Karpas-422 (cell line): ENCODE results near the gene ARF4. TPM values are rescaled to one million over a fixed set of nuclear protein-coding genes. Genes with fewer than 3 reads are reported as not detected.
"Not testable (repeated sequence)": the region's sequence is repeated elsewhere in the genome, so short reads cannot be mapped to it uniquely, and the experiment has no call there.

Experiments used
- DNase-seq: peaks from one replicate; pipeline ENCODE4 v3.0.0-alpha.2; 2015
- H2AFZ ChIP-seq: fragments of 200-600 bp; sonication (generic); 2 replicates; pipeline ENCODE4 v1.6.1; 2014; ENCODE audit warnings: antibody characterized with exemption, low read length, mixed read lengths
- H3K27ac ChIP-seq: fragments of 200-600 bp; sonication (generic); 2 replicates; pipeline ENCODE4 v1.5.1; 2014; ENCODE audit warnings: mild to moderate bottlenecking, low read length, moderate library complexity
- H3K27me3 ChIP-seq: fragments of 200-600 bp; sonication (generic); 2 replicates; pipeline ENCODE4 v1.6.1; 2014; ENCODE audit warnings: low read length, mixed read lengths
- H3K36me3 ChIP-seq: fragments of 200-600 bp; sonication (generic); 2 replicates; pipeline ENCODE4 v1.6.1; 2014; ENCODE audit warnings: low read length, mixed read lengths; ENCODE audit not compliant: insufficient read depth
- H3K4me1 ChIP-seq: fragments of 200-600 bp; sonication (generic); 2 replicates; pipeline ENCODE4 v1.6.1; 2014; ENCODE audit warnings: mild to moderate bottlenecking, low read length, mixed read lengths
- H3K4me2 ChIP-seq: fragments of 200-600 bp; sonication (generic); 2 replicates; pipeline ENCODE4 v1.6.1; 2014; ENCODE audit warnings: low read length, low read depth, mild to moderate bottlenecking; ENCODE audit not compliant: poor library complexity, severe bottlenecking
- H3K4me3 ChIP-seq: fragments of 200-600 bp; sonication (generic); 2 replicates; pipeline ENCODE4 v1.5.1; 2014; ENCODE audit warnings: mild to moderate bottlenecking, antibody characterized with exemption, low read length, mixed read lengths
- H3K79me2 ChIP-seq: fragments of 200-600 bp; sonication (generic); 2 replicates; pipeline ENCODE4 v1.6.1; 2014; ENCODE audit warnings: mild to moderate bottlenecking, low read length, mixed read lengths
- H3K9ac ChIP-seq: fragments of 200-600 bp; sonication (generic); 2 replicates; pipeline ENCODE4 v1.6.0; 2014; ENCODE audit warnings: low read length
- H3K9me2 ChIP-seq: fragments of 200-600 bp; sonication (generic), shearing (Covaris generic); replicated peaks from 2 replicates; pipeline ENCODE4 v1.6.0; 2014; ENCODE audit warnings: mild to moderate bottlenecking, low read length, moderate library complexity; ENCODE audit not compliant: insufficient read depth
- H3K9me3 ChIP-seq: fragments of 300-700, 200-600 bp; sonication (generic); 2 replicates; pipeline ENCODE4 v1.6.1; 2014; ENCODE audit warnings: low read length, mixed read lengths
- H4K20me1 ChIP-seq: fragments of 200-600 bp; sonication (generic); 2 replicates; pipeline ENCODE4 v1.6.1; 2014; ENCODE audit warnings: mild to moderate bottlenecking, antibody characterized with exemption, low read length, low read depth; ENCODE audit not compliant: insufficient read depth
- total RNA-seq: library from RNA; depleted of rRNA; stranded (reverse); fragments of >200 nt; shearing (Covaris generic); gene quantifications from 2 replicates; pipeline ENCODE4 v1.2.3, GENCODE V29; 2014; ENCODE audit warnings: low replicate concordance; rRNA removed

Gene ARF4
- 40.2 and 69.7 TPM in 2 replicates for total RNA-seq

- peak within 1 kb of the TSS; percentile 93 for H3K4me3 ChIP-seq
- peaks cover 27% of the 10 kb centered on the region for H3K4me1 ChIP-seq
- peak within 1 kb of the TSS; percentile 91 for H3K9ac ChIP-seq
- peak within 1 kb of the TSS; percentile 89 for H3K27ac ChIP-seq
- no peaks in the 10 kb centered on the region for H3K9me3 ChIP-seq
- no peak within 1 kb of the TSS; the same call in 1 of the 2 replicates for H2AFZ ChIP-seq
- peak within 1 kb of the TSS; percentile 93 for H3K4me2 ChIP-seq
- DNase-seq, result peak; percentile 99
- peaks cover 13% of the 10 kb centered on the region; the same call in 1 of the 2 replicates for H3K36me3 ChIP-seq
- H4K20me1 ChIP-seq, result no peaks in the 10 kb centered on the region; the same call in 1 of the 2 replicates
- peaks cover 67% of the 10 kb centered on the region for H3K79me2 ChIP-seq
- no peaks in the 10 kb centered on the region for H3K27me3 ChIP-seq
- no peaks in the 10 kb centered on the region for H3K9me2 ChIP-seq
Observed at GRCh38 chr3:57597127-57597923, at the start of gene ARF4. Gene ARF4 (minus strand): TSS chr3:57597344. CDS start chr3:57597140, 204 bp downstream.

GRCh38 chr3:57646723-57647122 lies 49.6 kb upstream of the ARF4 start:
- Histone ChIP-seq H3K27me3 (no peaks in the 10 kb centered on the region), H3K4me2 (no peak overlapping the region), H3K79me2 (peaks cover 37% of the 10 kb centered on the region), H3K9me3 (no peaks in the 10 kb centered on the region), H3K9me2 (no peaks in the 10 kb centered on the region), H3K4me1 (peaks cover 10% of the 10 kb centered on the region), H2AFZ (no peak overlapping the region), H3K9ac (no peak overlapping the region), H3K36me3 (peaks cover 39% of the 10 kb centered on the region), H4K20me1 (0 out of 2 replicates have a peak, but pooled peaks cover 3% of the 10 kb centered on the region), H3K27ac (no peak overlapping the region; the same call in 1 of the 2 replicates), H3K4me3 (no peak overlapping the region)
- DNase-seq, result peak; percentile 49

GRCh38 chr3:57644740-57645139 lies 47.6 kb upstream of the ARF4 start:
- H3K4me1 ChIP-seq, result peaks cover 10% of the 10 kb centered on the region
- no peaks in the 10 kb centered on the region for H3K9me2 ChIP-seq
- DNase-seq, result no peak
- no peaks in the 10 kb centered on the region for H3K27me3 ChIP-seq
- H3K79me2 ChIP-seq, result peaks cover 28% of the 10 kb centered on the region
- H4K20me1 ChIP-seq, result 0 out of 2 replicates have a peak, but pooled peaks cover 3% of the 10 kb centered on the region
- no peaks in the 10 kb centered on the region for H3K9me3 ChIP-seq
- H3K36me3 ChIP-seq, result peaks cover 37% of the 10 kb centered on the region
- H2AFZ ChIP-seq, result no peak overlapping the region
- H3K4me2 ChIP-seq, result no peak overlapping the region
- H3K27ac ChIP-seq, result no peak overlapping the region
- no peak overlapping the region for H3K9ac ChIP-seq
- H3K4me3 ChIP-seq, result no peak overlapping the region

- Histone ChIP-seq H3K9ac (no peak overlapping the region), H3K9me2 (no peaks in the 10 kb centered on the region), H3K27me3 (no peaks in the 10 kb centered on the region), H3K9me3 (no peaks in the 10 kb centered on the region), H3K27ac (no peak overlapping the region), H3K4me3 (no peak overlapping the region), H3K79me2 (peaks cover 8% of the 10 kb centered on the region), H4K20me1 (no peaks in the 10 kb centered on the region), H3K36me3 (peaks cover 38% of the 10 kb centered on the region), H3K4me2 (no peak overlapping the region), H2AFZ (no peak overlapping the region), H3K4me1 (no peaks in the 10 kb centered on the region)
- DNase-seq, result no peak
Observed at GRCh38 chr3:57637391-57637790, 40.2 kb upstream of the ARF4 start.

- not testable (repeated sequence) for H4K20me1 ChIP-seq, H3K4me1 ChIP-seq
- peaks cover 41% of the 10 kb centered on the region for H3K36me3 ChIP-seq
Observed at GRCh38 chr3:57634259-57634658, 37.1 kb upstream of the ARF4 start.

GRCh38 chr3:57627976-57628375 lies 30.8 kb upstream of the ARF4 start:
- Histone ChIP-seq H3K4me1 (no peaks in the 10 kb centered on the region), H3K4me2 (no peak overlapping the region), H3K79me2 (0 out of 2 replicates have a peak, but pooled peaks cover 4% of the 10 kb centered on the region), H2AFZ (no peak overlapping the region), H3K9ac (no peak overlapping the region), H3K9me3 (no peaks in the 10 kb centered on the region), H3K9me2 (no peaks in the 10 kb centered on the region), H3K27me3 (no peaks in the 10 kb centered on the region), H4K20me1 (no peaks in the 10 kb centered on the region), H3K36me3 (peaks cover 61% of the 10 kb centered on the region), H3K4me3 (no peak overlapping the region), H3K27ac (no peak overlapping the region)
- no peak for DNase-seq

More at GRCh38 chr3:57634259-57634658, 37.1 kb upstream of the ARF4 start:
- H3K9ac ChIP-seq, H3K27me3 ChIP-seq, H3K4me3 ChIP-seq, DNase-seq, H3K9me2 ChIP-seq, H3K4me2 ChIP-seq, H2AFZ ChIP-seq, H3K27ac ChIP-seq, H3K9me3 ChIP-seq: not testable (repeated sequence)
- H3K79me2 ChIP-seq, result peaks cover 12% of the 10 kb centered on the region

- H3K27me3 ChIP-seq, result no peaks in the 10 kb centered on the region
- no peak for DNase-seq
- no peaks in the 10 kb centered on the region for H3K4me1 ChIP-seq
- H3K36me3 ChIP-seq, result peaks cover 53% of the 10 kb centered on the region
- no peaks in the 10 kb centered on the region for H4K20me1 ChIP-seq
- no peaks in the 10 kb centered on the region for H3K9me3 ChIP-seq
- 0 out of 2 replicates have a peak, but pooled peaks cover 3% of the 10 kb centered on the region for H3K79me2 ChIP-seq
- H3K27ac ChIP-seq, result no peak overlapping the region
- H3K4me3 ChIP-seq, result no peak overlapping the region
- no peak overlapping the region for H3K9ac ChIP-seq
- no peak overlapping the region for H3K4me2 ChIP-seq
- no peak overlapping the region for H2AFZ ChIP-seq
- no peaks in the 10 kb centered on the region for H3K9me2 ChIP-seq
Observed at GRCh38 chr3:57624801-57625200, 27.7 kb upstream of the ARF4 start.

- peaks cover 33% of the 10 kb centered on the region for H3K36me3 ChIP-seq
- H2AFZ ChIP-seq, result no peak overlapping the region
- H3K9me3 ChIP-seq, result no peaks in the 10 kb centered on the region
- H3K9ac ChIP-seq, result no peak overlapping the region
- no peaks in the 10 kb centered on the region for H3K27me3 ChIP-seq
- H4K20me1 ChIP-seq, result no peaks in the 10 kb centered on the region
- H3K79me2 ChIP-seq, result 0 out of 2 replicates have a peak, but pooled peaks cover 2% of the 10 kb centered on the region
- H3K4me3 ChIP-seq, result no peak overlapping the region
- H3K4me1 ChIP-seq, result no peaks in the 10 kb centered on the region
- no peak overlapping the region for H3K4me2 ChIP-seq
- no peak overlapping the region for H3K27ac ChIP-seq
- H3K9me2 ChIP-seq, result no peaks in the 10 kb centered on the region
- no peak for DNase-seq
Observed at GRCh38 chr3:57622362-57622761, 25.2 kb upstream of the ARF4 start.
